Neural cell (in vitro differentiated cells): ENCODE measurements around the gene COMT. TPM values are rescaled to one million over a fixed set of nuclear protein-coding genes. Genes with fewer than 3 reads are reported as not detected.
A peak's percentile ranks its signal among the peaks of the same experiment; 100 is the strongest.

Experiments used
- H2AFZ ChIP-seq: fragments of 200-600, 300-800 bp; sonication (generic), shearing (Covaris generic); 2 replicates; pipeline ENCODE4 v1.6.0; 2014; ENCODE audit warnings: low read depth, mild to moderate bottlenecking, antibody characterized with exemption, low read length, moderate library complexity
- H3F3A ChIP-seq: fragments of 200-600 bp; shearing (Covaris generic); 2 replicates; pipeline ENCODE4 v1.6.1; 2016; ENCODE audit warnings: mild to moderate bottlenecking, moderate library complexity, mixed read lengths, antibody characterized with exemption, low read length; ENCODE audit not compliant: insufficient read depth, poor library complexity, severe bottlenecking
- H3K27ac ChIP-seq: fragments of 200-600, 300-800 bp; sonication (generic), shearing (Covaris generic); 2 replicates; pipeline ENCODE4 v1.5.1; 2014; ENCODE audit warnings: mild to moderate bottlenecking, low read length, moderate library complexity
- H3K27me3 ChIP-seq: fragments of 300-800, 200-600 bp; sonication (generic), shearing (Covaris generic); 2 replicates; pipeline ENCODE4 v1.6.0; 2014; ENCODE audit warnings: mild to moderate bottlenecking, low read depth, low read length, moderate library complexity; ENCODE audit not compliant: insufficient read depth
- H3K36me3 ChIP-seq: fragments of 300-800, 200-600 bp; sonication (generic), shearing (Covaris generic); 2 replicates; pipeline ENCODE4 v1.5.1; 2014; ENCODE audit warnings: mild to moderate bottlenecking, antibody characterized with exemption, low read length, moderate library complexity; ENCODE audit not compliant: insufficient read depth
- H3K4me2 ChIP-seq: fragments of 300-800, 200-600 bp; sonication (generic), shearing (Covaris generic); 2 replicates; pipeline ENCODE4 v1.6.0; 2014; ENCODE audit warnings: mild to moderate bottlenecking, low read length
- H3K4me3 ChIP-seq: fragments of 300-800, 200-600 bp; sonication (generic), shearing (Covaris generic); 2 replicates; pipeline ENCODE4 v1.5.1; 2014; ENCODE audit warnings: mild to moderate bottlenecking, low read length, moderate library complexity
- H3K79me2 ChIP-seq: fragments of 200-600 bp; shearing (Covaris generic); replicated peaks from 2 replicates; pipeline ENCODE4 v1.6.0; 2014; ENCODE audit warnings: mild to moderate bottlenecking, low read length, moderate library complexity; ENCODE audit not compliant: insufficient read depth
- H3K9ac ChIP-seq: fragments of 300-800, 200-600 bp; sonication (generic), shearing (Covaris generic); 2 replicates; pipeline ENCODE4 v1.6.1; 2016; ENCODE audit warnings: mild to moderate bottlenecking, low read length, mixed read lengths
- H3K9me2 ChIP-seq: fragments of 200-600 bp; shearing (Covaris generic); 2 replicates; pipeline ENCODE4 v1.6.1; 2016; ENCODE audit warnings: mild to moderate bottlenecking, low read length, mixed read lengths; ENCODE audit not compliant: insufficient read depth
- H3K9me3 ChIP-seq: fragments of 200-600, 300-800 bp; sonication (generic), shearing (Covaris generic); 2 replicates; pipeline ENCODE4 v1.6.1; 2016; ENCODE audit warnings: mild to moderate bottlenecking, mixed run types, low read length, moderate library complexity, mixed read lengths
- H4K20me1 ChIP-seq: fragments of 200-600 bp; shearing (Covaris generic); 2 replicates; pipeline ENCODE4 v1.6.1; 2016; ENCODE audit warnings: mild to moderate bottlenecking, mixed run types; ENCODE audit not compliant: insufficient read depth
- EP300 ChIP-seq: fragments of 450-650 bp; conservative IDR thresholded peaks from 2 replicates; pipeline ENCODE4 v1.6.1; 2014; ENCODE audit warnings: antibody characterized with exemption, mild to moderate bottlenecking, moderate library complexity; ENCODE audit not compliant: poor library complexity, severe bottlenecking
- EZH2 ChIP-seq: fragments of 200-600, 300-800 bp; shearing (Covaris generic), sonication (generic); IDR thresholded peaks from 2 replicates; pipeline ENCODE4 v1.6.1; 2014; ENCODE audit warnings: antibody characterized with exemption, low read length, borderline replicate concordance, mild to moderate bottlenecking; ENCODE audit not compliant: insufficient read depth, poor library complexity, severe bottlenecking
- MXI1 ChIP-seq: fragments of 450-650 bp; conservative IDR thresholded peaks from 2 replicates; pipeline ENCODE4 v1.6.1; 2014; ENCODE audit warnings: antibody characterized with exemption, mild to moderate bottlenecking; ENCODE audit not compliant: poor library complexity, severe bottlenecking
- POLR2AphosphoS5 ChIP-seq: IDR thresholded peaks from 2 replicates; pipeline ENCODE4 v1.6.1; 2012
- RAD21 ChIP-seq: fragments of 450-650 bp; conservative IDR thresholded peaks from 2 replicates; pipeline ENCODE4 v1.6.1; 2014; ENCODE audit warnings: antibody characterized with exemption, mild to moderate bottlenecking, moderate library complexity
- SMC3 ChIP-seq: fragments of 450-650 bp; conservative IDR thresholded peaks from 2 replicates; pipeline ENCODE4 v1.6.1; 2014; ENCODE audit warnings: antibody characterized with exemption, mild to moderate bottlenecking, moderate library complexity; ENCODE audit not compliant: poor library complexity
- TAF1 ChIP-seq: IDR thresholded peaks from 2 replicates; pipeline ENCODE4 v1.6.1; 2012; ENCODE audit warnings: low read depth
- polyA plus RNA-seq: library from polyadenylated mRNA; depleted of rRNA; stranded (reverse); fragments of >200 nt; gene quantifications from 2 replicates; pipeline ENCODE4 v1.2.3, GENCODE V29; 2014
- TF ChIP-seq, protein P1 (sequence below): fragments of 450-650 bp; IDR thresholded peaks from 2 replicates; pipeline ENCODE4 v1.5.1; 2014; ENCODE audit warnings: antibody characterized with exemption, mild to moderate bottlenecking, moderate library complexity; ENCODE audit not compliant: poor library complexity, severe bottlenecking
- TF ChIP-seq, protein P2 (sequence below): IDR thresholded peaks from 2 replicates; pipeline ENCODE4 v1.6.1; 2012; ENCODE audit warnings: borderline replicate concordance

Gene COMT
- polyA plus RNA-seq, 1 donor from 2014 or later: 14.2 TPM

DNA sequence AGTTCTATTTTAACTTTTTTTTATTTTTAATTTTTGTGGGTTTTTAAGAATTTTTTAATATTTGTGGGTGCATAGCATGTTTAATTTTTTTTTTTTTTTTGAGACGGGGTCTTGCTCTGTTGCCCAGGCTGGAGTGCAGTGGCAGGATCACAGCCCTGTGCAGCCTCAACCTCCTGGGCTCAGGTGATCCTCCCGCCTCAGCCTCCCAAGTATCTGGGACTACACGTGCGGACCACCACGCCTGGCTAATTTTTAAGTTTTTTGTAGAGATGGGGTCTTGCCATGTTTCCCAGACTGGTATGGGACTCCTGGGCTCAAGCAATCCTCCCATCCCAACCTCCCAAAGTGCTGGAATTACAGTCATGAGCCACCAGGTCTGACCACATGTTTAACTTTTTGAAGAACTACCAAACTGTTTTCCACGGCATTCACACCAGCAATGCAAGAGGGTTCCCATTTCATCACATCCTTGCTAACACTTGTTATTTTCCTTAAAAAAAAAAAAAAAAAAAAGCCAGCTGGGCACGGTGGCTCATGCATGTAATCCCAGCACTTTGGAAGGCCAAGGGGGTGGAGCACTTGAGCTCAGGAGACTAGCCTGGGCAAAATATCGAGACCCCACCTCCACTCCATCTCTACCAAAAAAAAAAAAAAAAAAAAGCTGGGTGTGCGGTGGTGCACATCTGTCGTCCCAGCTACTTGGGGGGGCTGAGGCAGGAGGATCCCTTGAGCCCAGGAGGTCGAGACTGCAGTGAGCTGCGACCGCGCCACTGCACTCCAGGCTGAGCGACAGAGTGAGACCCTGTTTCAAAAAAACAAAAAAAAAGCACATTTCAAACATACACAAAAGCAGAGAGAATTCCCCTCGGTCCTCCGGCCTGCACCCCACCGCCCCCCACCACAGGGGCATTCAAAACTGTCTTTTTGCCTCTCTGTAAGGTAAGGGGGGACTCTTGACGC lies 16.8 kb downstream of the COMT start:
- no peak for TF ChIP-seq TAF1
- no peak for TF ChIP-seq EP300
- TF ChIP-seq RAD21: no peak
- TF ChIP-seq, protein P1, sequence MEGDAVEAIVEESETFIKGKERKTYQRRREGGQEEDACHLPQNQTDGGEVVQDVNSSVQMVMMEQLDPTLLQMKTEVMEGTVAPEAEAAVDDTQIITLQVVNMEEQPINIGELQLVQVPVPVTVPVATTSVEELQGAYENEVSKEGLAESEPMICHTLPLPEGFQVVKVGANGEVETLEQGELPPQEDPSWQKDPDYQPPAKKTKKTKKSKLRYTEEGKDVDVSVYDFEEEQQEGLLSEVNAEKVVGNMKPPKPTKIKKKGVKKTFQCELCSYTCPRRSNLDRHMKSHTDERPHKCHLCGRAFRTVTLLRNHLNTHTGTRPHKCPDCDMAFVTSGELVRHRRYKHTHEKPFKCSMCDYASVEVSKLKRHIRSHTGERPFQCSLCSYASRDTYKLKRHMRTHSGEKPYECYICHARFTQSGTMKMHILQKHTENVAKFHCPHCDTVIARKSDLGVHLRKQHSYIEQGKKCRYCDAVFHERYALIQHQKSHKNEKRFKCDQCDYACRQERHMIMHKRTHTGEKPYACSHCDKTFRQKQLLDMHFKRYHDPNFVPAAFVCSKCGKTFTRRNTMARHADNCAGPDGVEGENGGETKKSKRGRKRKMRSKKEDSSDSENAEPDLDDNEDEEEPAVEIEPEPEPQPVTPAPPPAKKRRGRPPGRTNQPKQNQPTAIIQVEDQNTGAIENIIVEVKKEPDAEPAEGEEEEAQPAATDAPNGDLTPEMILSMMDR: no peak
- TF ChIP-seq EZH2: no peak
- TF ChIP-seq, protein P2, sequence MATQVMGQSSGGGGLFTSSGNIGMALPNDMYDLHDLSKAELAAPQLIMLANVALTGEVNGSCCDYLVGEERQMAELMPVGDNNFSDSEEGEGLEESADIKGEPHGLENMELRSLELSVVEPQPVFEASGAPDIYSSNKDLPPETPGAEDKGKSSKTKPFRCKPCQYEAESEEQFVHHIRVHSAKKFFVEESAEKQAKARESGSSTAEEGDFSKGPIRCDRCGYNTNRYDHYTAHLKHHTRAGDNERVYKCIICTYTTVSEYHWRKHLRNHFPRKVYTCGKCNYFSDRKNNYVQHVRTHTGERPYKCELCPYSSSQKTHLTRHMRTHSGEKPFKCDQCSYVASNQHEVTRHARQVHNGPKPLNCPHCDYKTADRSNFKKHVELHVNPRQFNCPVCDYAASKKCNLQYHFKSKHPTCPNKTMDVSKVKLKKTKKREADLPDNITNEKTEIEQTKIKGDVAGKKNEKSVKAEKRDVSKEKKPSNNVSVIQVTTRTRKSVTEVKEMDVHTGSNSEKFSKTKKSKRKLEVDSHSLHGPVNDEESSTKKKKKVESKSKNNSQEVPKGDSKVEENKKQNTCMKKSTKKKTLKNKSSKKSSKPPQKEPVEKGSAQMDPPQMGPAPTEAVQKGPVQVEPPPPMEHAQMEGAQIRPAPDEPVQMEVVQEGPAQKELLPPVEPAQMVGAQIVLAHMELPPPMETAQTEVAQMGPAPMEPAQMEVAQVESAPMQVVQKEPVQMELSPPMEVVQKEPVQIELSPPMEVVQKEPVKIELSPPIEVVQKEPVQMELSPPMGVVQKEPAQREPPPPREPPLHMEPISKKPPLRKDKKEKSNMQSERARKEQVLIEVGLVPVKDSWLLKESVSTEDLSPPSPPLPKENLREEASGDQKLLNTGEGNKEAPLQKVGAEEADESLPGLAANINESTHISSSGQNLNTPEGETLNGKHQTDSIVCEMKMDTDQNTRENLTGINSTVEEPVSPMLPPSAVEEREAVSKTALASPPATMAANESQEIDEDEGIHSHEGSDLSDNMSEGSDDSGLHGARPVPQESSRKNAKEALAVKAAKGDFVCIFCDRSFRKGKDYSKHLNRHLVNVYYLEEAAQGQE: no peak
- no peak for TF ChIP-seq MXI1
- TF ChIP-seq SMC3: no peak
- H2AFZ ChIP-seq: no peak overlapping the region
- H3K27me3 ChIP-seq: no peaks in the 10 kb centered on the region
- no peaks in the 10 kb centered on the region for H3K9me2 ChIP-seq
- no peaks in the 10 kb centered on the region for H4K20me1 ChIP-seq
- no peak overlapping the region for H3K4me3 ChIP-seq
- H3K36me3 ChIP-seq: no peaks in the 10 kb centered on the region
- no peak overlapping the region for H3K27ac ChIP-seq
- no peak overlapping the region for H3K4me2 ChIP-seq
- no peaks in the 10 kb centered on the region for H3F3A ChIP-seq
- H3K9me3 ChIP-seq: no peaks in the 10 kb centered on the region
- H3K9ac ChIP-seq: no peak overlapping the region
- H3K79me2 ChIP-seq: no peaks in the 10 kb centered on the region

DNA sequence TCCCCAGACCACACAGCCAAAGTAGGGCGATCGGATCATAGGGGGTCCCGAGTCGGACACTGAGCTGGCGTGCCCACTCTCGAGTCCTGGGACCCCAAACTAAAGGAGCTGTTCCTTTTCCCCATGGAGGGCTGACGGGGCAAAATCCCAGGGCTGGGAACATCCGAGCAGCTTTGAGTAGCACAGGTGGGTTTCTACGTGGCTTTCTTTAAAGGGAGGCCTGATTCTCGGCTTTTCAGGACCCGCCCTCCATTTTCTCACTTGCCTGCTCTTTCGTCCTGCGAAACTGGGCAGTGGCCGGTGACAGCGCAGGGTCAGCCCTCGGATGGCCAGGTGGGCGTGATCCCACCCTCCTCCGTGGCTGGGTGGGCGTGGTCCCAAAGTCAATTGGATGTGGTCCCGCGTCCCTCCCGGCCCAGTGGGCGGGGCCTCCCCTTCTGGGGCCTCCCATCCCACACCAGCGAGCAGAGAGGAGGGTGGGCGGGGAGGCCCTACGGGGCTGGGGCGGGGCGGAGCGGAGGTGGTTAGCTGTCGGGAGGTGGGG lies 17.5 kb downstream of the COMT start:
- no peaks in the 10 kb centered on the region for H3K9me2 ChIP-seq
- H3F3A ChIP-seq: no peaks in the 10 kb centered on the region
- no peaks in the 10 kb centered on the region for H3K27me3 ChIP-seq
- no peak overlapping the region for H3K9ac ChIP-seq
- H2AFZ ChIP-seq: no peak overlapping the region
- no peak overlapping the region for H3K4me2 ChIP-seq
- TF ChIP-seq EP300 (no peak), MXI1 (no peak), TAF1 (no peak), SMC3 (no peak), POLR2AphosphoS5 (no peak), EZH2 (no peak), RAD21 (no peak)
- TF ChIP-seq, protein P1: no peak
- TF ChIP-seq, protein P2: no peak
- H3K79me2 ChIP-seq: no peaks in the 10 kb centered on the region
- H3K36me3 ChIP-seq: no peaks in the 10 kb centered on the region
- no peaks in the 10 kb centered on the region for H4K20me1 ChIP-seq
- H3K27ac ChIP-seq: no peak overlapping the region
- peak overlapping the region; percentile 33 for H3K4me3 ChIP-seq
- H3K9me3 ChIP-seq: no peaks in the 10 kb centered on the region
